ENCODE results near the gene ZNF106.

GRCh38 chr15:42528970-42529369 is 38.0 kb upstream of the ZNF106 start:
- TF ChIP-seq EZH2 (IDR thresholded peaks at IDR 0.05; ENCODE audit: borderline replicate concordance) (no peak), CTCF (IDR thresholded peaks at IDR 0.05; ENCODE audit: poor library complexity) (no peak)

Measured in hepatocyte (in vitro differentiated cells).